ENCODE measurements around the gene PRR33. TPM values are rescaled to one million over a fixed set of nuclear protein-coding genes. Genes with fewer than 3 reads are reported as not detected.
"Not testable (repeated sequence)": the region's sequence is repeated elsewhere in the genome, so short reads cannot be mapped to it uniquely, and the experiment has no call there.

PRR33 gene
- not detected for total RNA-seq
- not detected for polyA plus RNA-seq

- Histone ChIP-seq H3K36me3 (no peaks in the 10 kb centered on the region), H3K4me1 (no peaks in the 10 kb centered on the region), H3K4me3 (no peak within 1 kb of the TSS), H3K9me3 (no peaks in the 10 kb centered on the region), H3K27ac (no peak within 1 kb of the TSS), H3K27me3 (no peaks in the 10 kb centered on the region)
- no peak for ATAC-seq
- FAIRE-seq = no peak
- TF ChIP-seq CTCF (IDR thresholded peaks at IDR 0.05) = no peak
- 81 to 89% methylated on average over 6 to 7 of the region's 7 CpGs for WGBS, 2 donors
- no peak for DNase-seq
- intact Hi-C loops (cut with DNase I) = loop anchor here in 2 of 3 donors (10.0 kb wide), 1 partner anchor 53 kb away; the partner anchor contains the start of gene MRPL23 (in 2 of the 2)
These were observed at the start of gene PRR33 for GRCh38 chr11:1891831-1892115. Gene PRR33, minus strand, starts transcription at chr11:1891895. Its CDS starts 1,311 bp downstream, at chr11:1890584.

GRCh38 chr11:1939788-1940187, 48.1 kb upstream of the PRR33 start:
- not testable (repeated sequence) for H3K27ac ChIP-seq, H3K4me3 ChIP-seq, H3K36me3 ChIP-seq, FAIRE-seq, H3K27me3 ChIP-seq, H3K4me1 ChIP-seq, H3K9me3 ChIP-seq
- ATAC-seq = peak in 2 of 4 donors; percentile 52 to 64
- 84 to 94% methylated on average over 1 of the region's 1 CpG for WGBS, 2 donors
- peak in 2 of 6 donors; percentile 5 to 41 for DNase-seq
- intact Hi-C loops (cut with DNase I) = loop anchor here in 2 of 3 donors (10.0 kb wide), 1 partner anchor 45 kb away; the partner anchor contains the start of gene PRR33 (in 2 of the 2)

- Histone ChIP-seq H3K4me3 (no peak overlapping the region), H3K9me3 (no peaks in the 10 kb centered on the region), H3K27ac (no peak overlapping the region), H3K27me3 (no peaks in the 10 kb centered on the region), H3K4me1 (no peaks in the 10 kb centered on the region), H3K36me3 (no peaks in the 10 kb centered on the region)
- FAIRE-seq (no peak), ATAC-seq (peak in 1 of 4 donors; percentile 25), DNase-seq (peak in 5 of 6 donors; percentile 2 to 42 (median 17))
- intact Hi-C loops (cut with DNase I) = no loop called here
- 55 to 65% methylated on average over 23 of the region's 23 CpGs for WGBS, 2 donors
- no peak for TF ChIP-seq CTCF (IDR thresholded peaks at IDR 0.05)
These were observed 47.4 kb upstream of the PRR33 start for GRCh38 chr11:1939006-1939625.

GRCh38 chr11:1938343-1939005, 46.8 kb upstream of the PRR33 start:
- no peaks in the 10 kb centered on the region for H3K4me1 ChIP-seq
- H3K36me3 ChIP-seq = no peaks in the 10 kb centered on the region
- H3K4me3 ChIP-seq = no peak overlapping the region
- H3K27ac ChIP-seq = no peak overlapping the region
- FAIRE-seq (no peak), ATAC-seq (no peak), DNase-seq (peak in 5 of 6 donors; percentile 3 to 68 (median 23))
- 73 to 81% methylated on average over 23 to 27 of the region's 27 CpGs for WGBS, 2 donors
- H3K27me3 ChIP-seq = no peaks in the 10 kb centered on the region
- intact Hi-C loops (cut with DNase I) = no loop called here
- no peak for TF ChIP-seq CTCF (IDR thresholded peaks at IDR 0.05)
- H3K9me3 ChIP-seq = no peaks in the 10 kb centered on the region

- no peaks in the 10 kb centered on the region for H3K4me1 ChIP-seq
- H3K27me3 ChIP-seq = no peaks in the 10 kb centered on the region
- 75 to 85% methylated on average over 35 of the region's 35 CpGs for WGBS, 2 donors
- intact Hi-C loops (cut with DNase I) = no loop called here
- H3K9me3 ChIP-seq = no peaks in the 10 kb centered on the region
- H3K4me3 ChIP-seq = no peak overlapping the region
- DNase-seq (peak in 4 of 6 donors; percentile 10 to 67 (median 30)), ATAC-seq (no peak), FAIRE-seq (no peak)
- H3K36me3 ChIP-seq = no peaks in the 10 kb centered on the region
- H3K27ac ChIP-seq = no peak overlapping the region
- no peak for TF ChIP-seq CTCF (IDR thresholded peaks at IDR 0.05)
These were observed 46.1 kb upstream of the PRR33 start for GRCh38 chr11:1937616-1938342.
